Measurements from ENCODE around the gene FUOM.

Gene FUOM

DNA sequence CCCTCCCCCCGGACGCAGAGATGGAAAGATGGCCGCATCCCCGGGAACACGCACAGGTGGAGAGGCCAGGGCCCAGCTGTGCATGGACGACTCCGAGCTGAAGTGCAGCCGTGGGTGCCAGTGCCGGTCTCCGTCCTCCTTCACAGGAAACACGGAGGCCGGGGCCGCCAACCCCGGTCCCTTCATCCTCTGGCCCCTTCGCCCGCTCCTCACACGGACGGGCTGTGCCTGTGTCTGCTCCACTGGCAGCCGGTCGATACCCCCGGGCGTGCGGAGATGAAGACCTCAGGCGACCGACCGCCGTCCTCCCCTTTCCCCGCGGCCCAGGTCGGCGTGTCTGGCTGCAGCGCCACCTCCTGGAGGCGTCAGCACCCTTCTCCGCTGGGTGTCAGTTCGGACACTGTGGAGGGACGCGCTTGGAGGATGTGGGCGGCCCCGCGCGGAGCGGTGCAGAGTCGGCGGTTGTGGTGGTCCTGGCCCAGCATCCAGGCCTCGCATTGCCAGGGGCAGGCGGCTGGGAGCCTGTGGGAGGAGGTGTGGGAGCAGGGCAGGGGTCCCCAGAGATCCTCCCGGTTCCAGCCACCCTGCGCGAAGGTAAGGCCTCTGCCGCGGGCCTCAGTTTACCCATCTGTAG lies 39.2 kb downstream of the FUOM start:
- peak overlapping the region; percentile 34 for H3K4me3 ChIP-seq (ENCODE audit: low read depth, low read length)
- TF ChIP-seq, protein P1, sequence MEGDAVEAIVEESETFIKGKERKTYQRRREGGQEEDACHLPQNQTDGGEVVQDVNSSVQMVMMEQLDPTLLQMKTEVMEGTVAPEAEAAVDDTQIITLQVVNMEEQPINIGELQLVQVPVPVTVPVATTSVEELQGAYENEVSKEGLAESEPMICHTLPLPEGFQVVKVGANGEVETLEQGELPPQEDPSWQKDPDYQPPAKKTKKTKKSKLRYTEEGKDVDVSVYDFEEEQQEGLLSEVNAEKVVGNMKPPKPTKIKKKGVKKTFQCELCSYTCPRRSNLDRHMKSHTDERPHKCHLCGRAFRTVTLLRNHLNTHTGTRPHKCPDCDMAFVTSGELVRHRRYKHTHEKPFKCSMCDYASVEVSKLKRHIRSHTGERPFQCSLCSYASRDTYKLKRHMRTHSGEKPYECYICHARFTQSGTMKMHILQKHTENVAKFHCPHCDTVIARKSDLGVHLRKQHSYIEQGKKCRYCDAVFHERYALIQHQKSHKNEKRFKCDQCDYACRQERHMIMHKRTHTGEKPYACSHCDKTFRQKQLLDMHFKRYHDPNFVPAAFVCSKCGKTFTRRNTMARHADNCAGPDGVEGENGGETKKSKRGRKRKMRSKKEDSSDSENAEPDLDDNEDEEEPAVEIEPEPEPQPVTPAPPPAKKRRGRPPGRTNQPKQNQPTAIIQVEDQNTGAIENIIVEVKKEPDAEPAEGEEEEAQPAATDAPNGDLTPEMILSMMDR (IDR thresholded peaks at IDR 0.05; ENCODE audit: borderline replicate concordance, insufficient read depth, low read depth, low read length): peak; percentile 79

DNA sequence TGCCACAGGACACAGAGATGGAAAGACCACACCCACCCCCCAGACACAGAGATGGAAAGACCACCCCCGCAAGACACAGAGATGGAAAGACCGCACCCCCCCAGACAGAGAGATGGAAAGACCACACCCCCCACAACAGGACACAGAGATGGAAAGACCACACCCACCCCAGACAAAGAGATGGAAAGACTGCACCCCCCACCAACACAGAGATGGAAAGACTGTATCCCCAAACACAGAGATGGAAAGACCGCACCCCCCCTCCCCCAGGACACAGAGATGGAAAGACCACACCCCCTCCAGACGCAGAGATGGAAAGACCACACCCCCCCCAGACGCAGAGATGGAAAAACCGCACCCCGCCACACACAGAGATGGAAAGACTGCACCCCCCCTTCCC lies 41.1 kb downstream of the FUOM start:
- H3K4me3 ChIP-seq (ENCODE audit: low read depth, low read length): no peak overlapping the region
- TF ChIP-seq, protein P1 (IDR thresholded peaks at IDR 0.05; ENCODE audit: borderline replicate concordance, insufficient read depth, low read depth, low read length): no peak

DNA sequence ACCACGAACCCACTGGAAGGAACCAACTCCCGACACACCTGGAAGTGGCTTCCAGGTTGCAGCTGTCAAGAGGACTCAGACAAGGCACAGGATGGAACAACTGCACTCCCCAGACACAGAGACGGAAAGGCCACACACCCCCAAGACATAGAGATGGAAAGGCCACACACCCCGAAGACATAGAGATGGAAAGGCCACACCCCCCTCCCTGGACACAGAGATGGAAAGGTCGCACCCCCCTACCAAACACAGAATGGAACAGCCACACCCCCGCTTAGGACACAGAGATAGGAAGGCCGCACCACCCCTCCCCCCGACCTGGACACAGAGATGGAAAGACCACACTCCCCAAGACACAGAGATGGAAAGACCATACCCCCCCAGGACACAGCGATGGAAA lies 41.6 kb downstream of the FUOM start:
- H3K4me3 ChIP-seq (ENCODE audit: low read depth, low read length): no peak overlapping the region
- TF ChIP-seq, protein P1 (IDR thresholded peaks at IDR 0.05; ENCODE audit: borderline replicate concordance, insufficient read depth, low read depth, low read length): no peak

DNA sequence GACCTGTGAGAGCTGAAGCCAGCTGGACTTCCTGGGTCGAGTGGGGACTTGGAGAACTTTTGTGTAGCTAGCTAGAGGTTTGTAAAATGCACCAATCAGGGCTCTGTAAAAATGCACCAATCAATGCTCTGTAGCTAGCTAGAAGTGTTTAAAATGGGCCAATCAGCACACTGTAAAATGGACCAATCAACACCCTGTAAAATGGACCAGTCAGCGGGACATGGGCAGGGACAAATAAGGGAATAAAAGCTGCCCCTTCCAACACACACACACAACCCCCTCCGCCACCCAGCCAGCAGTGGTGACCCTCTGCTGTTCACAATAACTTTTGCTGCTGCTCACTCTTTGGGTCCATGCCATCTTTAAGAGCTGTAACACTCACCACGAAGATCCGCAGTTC lies 42.0 kb downstream of the FUOM start:
- no peak overlapping the region for H3K4me3 ChIP-seq (ENCODE audit: low read depth, low read length)
- TF ChIP-seq, protein P1 (IDR thresholded peaks at IDR 0.05; ENCODE audit: borderline replicate concordance, insufficient read depth, low read depth, low read length): no peak

DNA sequence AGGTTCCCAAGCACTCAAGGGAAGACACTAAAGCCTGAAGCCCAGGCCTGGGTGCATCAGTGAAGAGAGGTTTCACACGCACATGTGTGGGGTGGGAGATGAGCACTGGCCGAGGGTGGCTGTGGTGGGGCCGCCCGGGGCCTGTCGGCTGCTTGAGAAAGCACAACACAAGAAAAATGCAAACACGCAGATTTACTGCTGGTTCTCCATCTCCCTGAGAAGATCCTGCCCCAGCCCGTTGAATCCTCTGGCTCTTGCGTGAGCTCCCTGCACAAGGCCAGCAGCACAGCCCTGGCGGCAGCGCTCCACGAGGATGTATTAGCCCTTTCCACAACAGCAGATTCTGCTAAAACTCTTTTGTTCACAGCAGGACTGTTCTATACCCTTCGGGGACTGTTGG lies 42.9 kb downstream of the FUOM start:
- TF ChIP-seq, protein P1 (IDR thresholded peaks at IDR 0.05; ENCODE audit: borderline replicate concordance, insufficient read depth, low read depth, low read length): no peak
- no peak overlapping the region for H3K4me3 ChIP-seq (ENCODE audit: low read depth, low read length)

DNA sequence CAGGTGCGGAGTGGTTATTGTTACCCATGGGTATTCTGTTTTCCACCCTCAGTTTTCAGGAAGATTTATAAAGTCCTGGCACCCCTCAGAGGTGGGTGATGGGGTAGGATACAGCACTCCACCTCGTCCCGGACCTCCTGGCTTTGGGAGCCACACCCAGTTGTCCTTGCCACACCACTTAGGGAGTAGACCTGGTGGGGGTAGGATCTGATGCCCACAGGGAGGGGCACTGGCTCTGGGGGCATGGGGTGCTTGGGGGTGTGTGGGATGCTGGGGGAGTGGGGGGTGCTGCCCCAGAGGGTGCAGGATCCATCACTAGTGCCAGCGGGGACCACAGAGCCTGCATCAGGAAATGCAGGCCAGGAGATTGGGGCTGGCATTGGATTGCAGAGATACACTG lies 44.6 kb downstream of the FUOM start:
- TF ChIP-seq, protein P1 (IDR thresholded peaks at IDR 0.05; ENCODE audit: borderline replicate concordance, insufficient read depth, low read depth, low read length): no peak
- H3K4me3 ChIP-seq (ENCODE audit: low read depth, low read length): no peak overlapping the region

DNA sequence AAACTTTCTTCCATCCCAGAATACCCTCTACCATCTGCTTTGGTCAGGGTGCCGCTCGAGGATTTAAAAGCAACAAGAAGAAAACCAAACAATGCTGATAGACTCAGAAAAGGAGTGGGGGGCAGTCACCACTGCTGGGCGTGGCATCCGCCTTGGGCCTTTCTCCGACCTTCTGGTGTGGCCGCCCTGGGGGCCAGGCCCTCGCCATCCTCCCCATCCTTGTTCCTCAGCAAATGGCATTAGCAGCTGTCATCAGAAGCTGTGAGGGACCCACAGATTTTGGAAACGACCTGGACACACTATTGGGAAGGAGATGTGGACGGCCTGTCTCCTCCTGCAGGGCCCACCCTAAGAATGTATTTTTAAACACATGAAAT lies 45.1 kb downstream of the FUOM start:
- TF ChIP-seq, protein P1 (IDR thresholded peaks at IDR 0.05; ENCODE audit: borderline replicate concordance, insufficient read depth, low read depth, low read length): no peak
- H3K4me3 ChIP-seq (ENCODE audit: low read depth, low read length): no peak overlapping the region

Data from GM12875 (cell line).